Right lobe of liver (tissue), 4 donors: ENCODE data around the gene RETREG1.

Experiments used
- CTCF ChIP-seq, 4 donors: fragments of 200-600 bp in 3 of 4; fragments of 450-650 bp in 1 of 4; IDR thresholded peaks; one replicate each; pipeline versions ENCODE4 v1.5.1 to v1.8.0; 2016 to 2022; ENCODE audit warnings: antibody characterized with exemption in 4 of 4, mild to moderate bottlenecking in 2 of 4
- POLR2A ChIP-seq: fragments of 450-650 bp; IDR thresholded peaks from one replicate; pipeline ENCODE4 v1.6.1; 2017; ENCODE audit warnings: antibody characterized with exemption, mild to moderate bottlenecking
- donor health status: DM: no; HTN: no; CAD: no.
- donor health status: DM: no; HTN: no; CAD: no.
- donor health status: DM: no; HTN: yes; CAD: no.

DNA sequence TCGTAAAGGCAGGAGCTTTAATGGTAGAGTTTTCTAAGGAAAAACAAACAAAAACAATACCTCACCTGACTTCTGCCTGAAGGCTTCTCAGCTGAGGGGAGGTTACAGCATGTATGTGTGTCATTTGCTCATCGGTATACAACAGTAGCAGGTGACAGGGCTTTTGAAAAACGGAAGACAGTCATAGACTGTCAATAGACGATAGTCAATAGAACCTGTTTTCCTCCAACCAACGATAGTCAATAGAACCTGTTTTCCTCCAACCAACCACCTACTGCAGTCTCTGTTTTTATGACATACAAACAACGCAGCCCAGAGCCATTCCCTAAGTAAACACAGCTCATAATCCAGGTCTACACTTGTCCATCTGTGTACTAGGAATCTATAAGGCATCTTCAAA is 74.6 kb downstream of the RETREG1 start:
- TF ChIP-seq CTCF (IDR thresholded peaks at IDR 0.05) (no peak), POLR2A (no peak)
